B cell (primary cell): ENCODE data around the gene RASA3. TPM values are rescaled to one million over a fixed set of nuclear protein-coding genes. Genes with fewer than 3 reads are reported as not detected.

ENCODE experiments used
- ATAC-seq: fragments of 200-7000 bp; cut with Tn5 transposase; one replicate; pipeline ENCODE4 v1.10.0; 2021; ENCODE audit warnings: low read depth, mild to moderate bottlenecking, moderate number of reproducible peaks, moderate library complexity
- CTCF ChIA-PET: fragments of 350-600 bp; sonication (Branson Sonifier 250); formaldehyde crosslinking; loops from one replicate; lab custom pipeline; 2021; ENCODE audit warnings: antibody characterized with exemption, inconsistent platforms; lab: Charles Lee
- POLR2A ChIA-PET: fragments of 350-600 bp; sonication (Branson Sonifier 250); formaldehyde crosslinking; loops from one replicate; lab custom pipeline; 2021; ENCODE audit warnings: antibody characterized with exemption; lab: Charles Lee
- DNase-seq: peaks from one replicate; pipeline ENCODE4 v3.0.0; 2013
- H2AFZ ChIP-seq: 2 replicates; pipeline ENCODE4 v1.6.1; 2012; ENCODE audit warnings: mild to moderate bottlenecking, low read depth, low read length; ENCODE audit not compliant: insufficient read depth, poor library complexity, severe bottlenecking
- H3K27ac ChIP-seq, 2 donors: 1 replicate in 1 of 2; 2 replicates in 1 of 2; pipeline ENCODE4 v1.5.1; 2012 to 2013; ENCODE audit warnings: low read length in 2 of 2, mild to moderate bottlenecking in 2 of 2, moderate library complexity in 1 of 2
- H3K27me3 ChIP-seq, 4 experiments: fragments of 200-600 bp in 1 of 4; sonication (generic) in 1 of 4; replicated peaks in 1 of 4; 1 replicate in 2 of 4; 2 replicates in 2 of 4; pipeline versions ENCODE4 v1.6.1 to v1.7.0; 2013 to 2016; ENCODE audit warnings: low read length in 3 of 4, mild to moderate bottlenecking in 2 of 4, mixed read lengths in 1 of 4, moderate library complexity in 1 of 4; ENCODE audit not compliant: insufficient read depth in 4 of 4, control insufficient read depth in 3 of 4; ENCODE audit errors: control extremely low read depth in 1 of 4
- H3K36me3 ChIP-seq, 2 experiments: replicated peaks in 1 of 2; 1 replicate in 1 of 2; 2 replicates in 1 of 2; pipeline versions ENCODE4 v1.6.1 to v1.7.1; 2013; ENCODE audit warnings: low read length in 1 of 2; ENCODE audit not compliant: insufficient read depth in 2 of 2, control insufficient read depth in 1 of 2; ENCODE audit errors: control extremely low read depth in 1 of 2, extremely low read depth in 1 of 2
- H3K4me1 ChIP-seq, 2 donors: fragments of 200-600 bp in 1 of 2; sonication (generic) in 1 of 2; 1 replicate in 1 of 2; 2 replicates in 1 of 2; pipeline versions ENCODE4 v1.5.1 to v1.6.1; 2013 to 2017; ENCODE audit warnings: low read length in 2 of 2; ENCODE audit not compliant: control insufficient read depth in 2 of 2, insufficient read depth in 2 of 2
- H3K4me2 ChIP-seq: replicated peaks from 2 replicates; pipeline ENCODE3; 2012; ENCODE audit warnings: mild to moderate bottlenecking, low read depth, low read length; ENCODE audit not compliant: poor library complexity, severe bottlenecking
- H3K4me3 ChIP-seq, 5 experiments: fragments of 200-600 bp in 1 of 5; sonication (generic) in 1 of 5; 1 replicate in 3 of 5; 2 replicates in 2 of 5; pipeline versions ENCODE4 v1.5.1 to v1.7.0; 2011 to 2016; ENCODE audit warnings: low read length in 4 of 5, mild to moderate bottlenecking in 4 of 5, low read depth in 2 of 5, control low read depth in 1 of 5, moderate library complexity in 1 of 5; ENCODE audit not compliant: insufficient read depth in 1 of 5; ENCODE audit errors: control extremely low read depth in 1 of 5, extremely low read depth in 1 of 5
- H3K79me2 ChIP-seq: fragments of 200-600 bp; sonication (generic); one replicate; pipeline ENCODE4 v1.6.0; 2016; ENCODE audit warnings: low read length; ENCODE audit not compliant: control insufficient read depth, insufficient read depth
- H3K9ac ChIP-seq: fragments of 200-600 bp; sonication (generic); 2 replicates; pipeline ENCODE4 v1.6.1; 2017; ENCODE audit warnings: mild to moderate bottlenecking, low read length, moderate library complexity
- H3K9me3 ChIP-seq, 3 donors: one replicate each; pipeline versions ENCODE4 v1.6.1 to v1.7.1; 2013; ENCODE audit warnings: low read length in 2 of 3; ENCODE audit not compliant: control insufficient read depth in 2 of 3, insufficient read depth in 1 of 3; ENCODE audit errors: control extremely low read depth in 1 of 3
- H4K20me1 ChIP-seq: 2 replicates; pipeline ENCODE4 v1.6.0; 2012; ENCODE audit warnings: mild to moderate bottlenecking, low read length; ENCODE audit not compliant: insufficient read depth, control insufficient read depth, poor library complexity, severe bottlenecking
- H3K27ac Mint-ChIP-seq: one replicate; pipeline ENCODE4 v1.8.0; 2021; ENCODE audit warnings: mixed read lengths
- H3K27me3 Mint-ChIP-seq: one replicate; pipeline ENCODE4 v1.8.0; 2021; ENCODE audit warnings: mixed read lengths
- H3K4me1 Mint-ChIP-seq: one replicate; pipeline ENCODE4 v1.8.0; 2021; ENCODE audit warnings: mixed read lengths
- H3K4me3 Mint-ChIP-seq: one replicate; pipeline ENCODE4 v1.8.0; 2021; ENCODE audit warnings: mixed read lengths
- H3K9me3 Mint-ChIP-seq: one replicate; pipeline ENCODE4 v1.8.0; 2022; ENCODE audit warnings: mixed read lengths; ENCODE audit not compliant: insufficient read depth
- EZH2 ChIP-seq: IDR thresholded peaks from 2 replicates; pipeline ENCODE4 v1.6.1; 2012; ENCODE audit warnings: borderline replicate concordance, low read depth, mild to moderate bottlenecking, moderate library complexity, low read length; ENCODE audit not compliant: insufficient read depth, poor library complexity, severe bottlenecking
- WGBS: methylation state at CpG from one replicate; pipeline ENCODE4 v1.1.5; 2013; ENCODE audit warnings: missing lambda C conversion rate; ENCODE audit not compliant: insufficient coverage; 5-methylcytosine and 5-hydroxymethylcytosine counted together
- intact Hi-C: fragments of 100-400 bp; cut with micrococcal nuclease; formaldehyde crosslinking; loops from one replicate; pipeline ENCODE4 v1.10.0; 2022
- polyA plus RNA-seq: library from polyadenylated mRNA; depleted of rRNA; stranded (reverse); fragments of >200 nt; gene quantifications from 2 replicates; pipeline ENCODE4 v1.2.3, GENCODE V29; 2012
- total RNA-seq, 2 donors: library from RNA; stranded (reverse); fragments of 120-200 nt in 1 of 2; gene quantifications; 1 replicate in 1 of 2; 2 replicates in 1 of 2; pipeline versions ENCODE4 v1.2.3 to v1.2.4, GENCODE V29; 2013 to 2022
- TF ChIP-seq, protein P1 (sequence below): fragments of 200-600 bp; IDR thresholded peaks from one replicate; pipeline ENCODE4 v1.8.0; 2022; ENCODE audit warnings: antibody characterized with exemption, mild to moderate bottlenecking

RASA3 gene
- total and polyA plus RNA-seq, 2 donors (not counting 1 experiment from before 2014, with no cell fraction given) = 54.2 to 87.4 TPM

DNA sequence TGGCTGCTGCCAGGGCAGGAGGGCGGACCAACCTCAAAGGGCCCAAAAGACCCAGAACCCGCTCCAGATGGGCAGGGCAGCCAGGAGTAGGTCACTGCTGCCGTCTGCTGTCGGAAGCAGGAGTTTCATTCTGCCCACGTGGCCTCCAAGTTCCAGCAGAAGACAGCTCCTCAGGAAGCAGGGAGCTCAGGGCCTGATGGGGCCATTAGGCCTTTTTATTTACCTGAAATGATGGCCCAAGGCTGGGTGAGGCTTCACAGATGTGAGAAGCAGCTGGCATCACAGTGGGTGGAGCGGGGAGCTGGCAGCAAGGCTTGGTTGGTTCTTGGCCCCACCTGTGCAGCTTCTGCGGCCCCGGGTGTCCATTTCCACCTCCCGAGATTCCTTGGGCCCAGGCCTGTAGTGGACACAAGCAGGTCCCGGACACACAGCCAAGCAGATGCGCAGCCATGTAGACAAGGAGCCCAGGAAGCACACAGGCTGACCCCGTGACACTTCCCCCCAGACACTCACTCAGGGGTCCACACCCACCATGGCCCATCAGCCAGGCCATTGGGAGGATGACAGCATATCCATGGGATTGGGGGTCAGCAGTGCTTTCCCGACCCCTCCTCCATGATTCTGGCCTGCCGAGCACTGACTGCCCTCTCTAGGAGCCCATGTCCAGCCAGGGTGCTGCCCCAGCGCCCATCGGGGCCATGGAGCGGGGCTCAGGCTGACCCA, 185.0 kb downstream of the RASA3 start:
- CTCF ChIA-PET = interaction anchor here (0.9 to 2.3 kb wide), 3 partner anchors 279 to 288 kb away, joined by 3 to 8 read pairs (median 5); no protein-coding TSS in a partner anchor
- no peak for DNase-seq
- intact Hi-C loops = no loop called here
- Histone ChIP-seq H2AFZ (no peak overlapping the region), H3K4me3 (no peak overlapping the region), H3K4me1 (peaks cover 7 to 23% of the 10 kb centered on the region in 2 donors), H3K4me2 (no peak overlapping the region), H3K79me2 (no peaks in the 10 kb centered on the region), H3K27ac (no peak overlapping the region), H3K9ac (no peak overlapping the region), H3K9me3 (peaks cover 0 to 11% (median 0%) of the 10 kb centered on the region in 3 donors), H3K36me3 (no peaks in the 10 kb centered on the region), H3K27me3 (peaks cover 0 to 12% (median 0%) of the 10 kb centered on the region in 4 experiments), H4K20me1 (no peaks in the 10 kb centered on the region)
- WGBS = 74% methylated on average over 17 of the region's 17 CpGs
- POLR2A ChIA-PET = no interaction called here
- Mint-ChIP-seq H3K4me3 (no peak overlapping the region), H3K27me3 (no peaks in the 10 kb centered on the region), H3K4me1 (peaks cover 17% of the 10 kb centered on the region), H3K9me3 (no peaks in the 10 kb centered on the region), H3K27ac (no peak overlapping the region)
- ATAC-seq = no peak
- TF ChIP-seq, protein P1, sequence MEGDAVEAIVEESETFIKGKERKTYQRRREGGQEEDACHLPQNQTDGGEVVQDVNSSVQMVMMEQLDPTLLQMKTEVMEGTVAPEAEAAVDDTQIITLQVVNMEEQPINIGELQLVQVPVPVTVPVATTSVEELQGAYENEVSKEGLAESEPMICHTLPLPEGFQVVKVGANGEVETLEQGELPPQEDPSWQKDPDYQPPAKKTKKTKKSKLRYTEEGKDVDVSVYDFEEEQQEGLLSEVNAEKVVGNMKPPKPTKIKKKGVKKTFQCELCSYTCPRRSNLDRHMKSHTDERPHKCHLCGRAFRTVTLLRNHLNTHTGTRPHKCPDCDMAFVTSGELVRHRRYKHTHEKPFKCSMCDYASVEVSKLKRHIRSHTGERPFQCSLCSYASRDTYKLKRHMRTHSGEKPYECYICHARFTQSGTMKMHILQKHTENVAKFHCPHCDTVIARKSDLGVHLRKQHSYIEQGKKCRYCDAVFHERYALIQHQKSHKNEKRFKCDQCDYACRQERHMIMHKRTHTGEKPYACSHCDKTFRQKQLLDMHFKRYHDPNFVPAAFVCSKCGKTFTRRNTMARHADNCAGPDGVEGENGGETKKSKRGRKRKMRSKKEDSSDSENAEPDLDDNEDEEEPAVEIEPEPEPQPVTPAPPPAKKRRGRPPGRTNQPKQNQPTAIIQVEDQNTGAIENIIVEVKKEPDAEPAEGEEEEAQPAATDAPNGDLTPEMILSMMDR = no peak

DNA sequence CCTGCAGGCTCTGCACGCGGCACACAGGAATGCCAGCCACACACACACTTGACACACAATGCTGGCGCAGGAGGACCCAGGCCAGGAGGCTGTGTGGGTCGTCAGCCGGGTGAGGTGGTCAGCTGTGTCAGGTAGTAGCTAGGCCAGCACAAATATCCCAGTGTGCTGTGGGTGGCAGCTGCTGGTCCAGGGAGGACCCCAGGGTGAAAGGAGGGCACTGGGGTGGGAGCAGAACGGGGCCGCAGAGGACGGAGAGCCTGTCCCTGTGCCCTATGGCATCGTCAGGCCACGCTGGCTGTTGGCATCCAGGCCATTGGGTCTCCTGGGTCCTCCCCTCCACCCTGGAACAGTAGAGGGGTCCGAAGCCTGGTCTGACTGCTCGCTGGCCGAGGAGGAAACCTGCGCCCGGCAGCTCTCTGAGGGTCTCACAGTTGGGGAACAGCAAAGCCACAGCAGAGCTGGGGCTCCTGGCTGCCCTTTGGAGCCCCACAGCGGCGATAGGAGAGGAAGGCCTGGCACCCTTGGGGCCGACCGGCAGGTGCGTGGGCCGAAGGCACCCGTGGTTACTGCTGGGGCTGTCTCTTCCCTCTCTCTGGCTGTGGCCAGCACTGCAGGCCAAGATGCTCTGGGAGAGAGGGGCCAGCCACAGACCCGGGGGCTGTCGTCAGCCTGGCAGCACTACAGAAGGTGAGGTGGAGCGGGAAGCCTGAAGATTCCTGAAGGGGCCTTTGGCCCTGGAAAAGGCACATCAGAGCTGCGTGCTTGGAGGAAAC, 185.8 kb downstream of the RASA3 start:
- Histone ChIP-seq H3K79me2 (no peaks in the 10 kb centered on the region), H4K20me1 (no peaks in the 10 kb centered on the region), H3K4me2 (no peak overlapping the region), H3K27ac (no peak overlapping the region), H3K4me1 (peaks cover 7 to 21% of the 10 kb centered on the region in 2 donors), H3K4me3 (no peak overlapping the region), H2AFZ (no peak overlapping the region), H3K36me3 (no peaks in the 10 kb centered on the region), H3K27me3 (peaks cover 0 to 9% (median 0%) of the 10 kb centered on the region in 4 experiments), H3K9ac (no peak overlapping the region), H3K9me3 (peaks cover 0 to 11% (median 0%) of the 10 kb centered on the region in 3 donors)
- no peak for DNase-seq
- no peak overlapping the region for H3K4me3 Mint-ChIP-seq
- TF ChIP-seq, protein P1 = no peak
- no peak for TF ChIP-seq EZH2
- intact Hi-C loops = no loop called here
- ChIA-PET CTCF (interaction anchor here (0.9 kb wide), 1 partner anchor 280 kb away, joined by 5 read pairs; no protein-coding TSS in a partner anchor), POLR2A (no interaction called here)
- H3K9me3 Mint-ChIP-seq = no peaks in the 10 kb centered on the region
- ATAC-seq = no peak
- no peaks in the 10 kb centered on the region for H3K27me3 Mint-ChIP-seq
- H3K27ac Mint-ChIP-seq = no peak overlapping the region
- 79% methylated on average over 25 of the region's 26 CpGs for WGBS
- peaks cover 16% of the 10 kb centered on the region for H3K4me1 Mint-ChIP-seq
